Astrocyte of the hippocampus (primary cell): Measurements from ENCODE around the gene FAM76B.

Experiments used
- DNase-seq: peaks from one replicate; pipeline ENCODE4 v3.0.0; 2011; ENCODE audit warnings: low read depth, low spot score

Gene FAM76B

GRCh38 chr11:95792200-95792599 is 2.6 kb upstream of the FAM76B start:
- no peak for DNase-seq

- no peak for DNase-seq
Observed at GRCh38 chr11:95791709-95792033, 2.1 kb upstream of the FAM76B start.

- DNase-seq, result peak; percentile 71
Observed at GRCh38 chr11:95790933-95791708, 1.5 kb upstream of the FAM76B start.

GRCh38 chr11:95790123-95790932 is 746 bp upstream of the FAM76B start, which contains the start of gene CEP57:
Gene CEP57 (plus strand): TSS chr11:95790498. CDS start chr11:95790699, 201 bp downstream.
- DNase-seq, result peak; percentile 99

- peak; percentile 69 for DNase-seq
Observed at GRCh38 chr11:95788921-95789505, 569 bp downstream of the FAM76B start.

GRCh38 chr11:95780544-95780943 is 9.0 kb downstream of the FAM76B start:
- DNase-seq, result no peak

GRCh38 chr11:95778699-95779098 is 10.9 kb downstream of the FAM76B start:
- no peak for DNase-seq

- no peak for DNase-seq
Observed at GRCh38 chr11:95776859-95777258, 12.7 kb downstream of the FAM76B start.

- DNase-seq, result no peak
Observed at GRCh38 chr11:95768521-95768920, 21.1 kb downstream of the FAM76B start.

- no peak for DNase-seq
Observed at GRCh38 chr11:95767498-95767897, 22.1 kb downstream of the FAM76B start.

GRCh38 chr11:95766701-95767100 is 22.9 kb downstream of the FAM76B start:
- DNase-seq, result no peak

- DNase-seq, result peak; percentile 68
Observed at GRCh38 chr11:95764267-95764898, 25.2 kb downstream of the FAM76B start.

- no peak for DNase-seq
Observed at GRCh38 chr11:95762534-95762933, 27.0 kb downstream of the FAM76B start.

- DNase-seq, result no peak
Observed at GRCh38 chr11:95760941-95761340, 28.6 kb downstream of the FAM76B start.

- no peak for DNase-seq
Observed at GRCh38 chr11:95751515-95751914, 38.1 kb downstream of the FAM76B start.

GRCh38 chr11:95750101-95750500 is 39.5 kb downstream of the FAM76B start:
- no peak for DNase-seq

- DNase-seq, result no peak
Observed at GRCh38 chr11:95739108-95739938, 50.3 kb downstream of the FAM76B start.

GRCh38 chr11:95736809-95737208 is 52.8 kb downstream of the FAM76B start:
- DNase-seq, result no peak

- no peak for DNase-seq
Observed at GRCh38 chr11:95736355-95736754, 53.2 kb downstream of the FAM76B start.

GRCh38 chr11:95734009-95734572 is 55.5 kb downstream of the FAM76B start:
- no peak for DNase-seq
